OCI-M2 (cell line): ENCODE results near the gene ZSWIM8.
"Not testable (repeated sequence)": the region's sequence is repeated elsewhere in the genome, so short reads cannot be mapped to it uniquely, and the experiment has no call there.

Experiments used
- DNase-seq: peaks from one replicate; lab custom pipeline; 2025; ENCODE audit not compliant: unreplicated experiment; lab: John Stamatoyannopoulos, UW

The ZSWIM8 gene

DNA sequence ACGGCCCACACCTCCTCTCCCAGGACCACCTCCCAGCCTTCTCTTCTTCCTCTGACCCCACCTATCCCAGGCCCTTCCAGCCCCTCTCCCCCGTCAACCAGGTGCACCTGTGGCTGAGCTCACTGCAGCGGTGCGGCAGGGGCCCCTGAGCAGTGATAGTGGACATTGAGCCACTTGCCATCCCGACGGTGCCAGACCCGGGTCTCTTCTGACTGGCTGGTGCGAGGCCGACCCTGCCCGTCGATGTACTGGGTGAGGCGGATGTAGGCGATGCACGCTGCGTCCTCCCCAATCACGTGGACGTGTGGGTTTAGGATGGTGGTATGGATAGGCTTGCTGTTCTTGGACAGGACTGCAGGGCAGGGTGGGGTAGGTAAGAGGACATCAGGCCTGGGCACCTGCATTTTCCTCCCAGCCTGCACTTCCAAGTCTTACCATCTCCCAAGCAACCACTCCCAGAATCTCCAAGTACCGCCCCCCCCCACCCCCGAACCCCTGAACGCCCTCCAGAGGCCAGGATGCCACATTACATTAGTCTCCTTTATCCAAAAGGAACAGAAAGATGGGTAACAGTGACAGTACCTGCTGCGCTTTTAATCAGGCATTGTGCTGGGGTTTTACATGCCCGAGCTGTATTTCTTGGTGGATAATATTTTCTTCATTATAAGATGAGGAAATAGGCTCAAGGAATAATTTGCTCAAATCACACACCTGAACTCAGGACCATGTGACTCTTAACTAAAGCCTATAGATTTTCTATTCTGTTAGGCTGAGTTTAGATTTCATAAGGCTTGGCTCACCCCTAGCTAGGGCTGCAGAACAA lies 29.7 kb downstream of the ZSWIM8 start:
- no peak for DNase-seq

- DNase-seq, result no peak
These were observed 30.3 kb downstream of the ZSWIM8 start for GRCh38 chr10:73815719-73816030.

GRCh38 chr10:73816917-73817729 lies 31.7 kb downstream of the ZSWIM8 start:
- DNase-seq, result no peak

DNA sequence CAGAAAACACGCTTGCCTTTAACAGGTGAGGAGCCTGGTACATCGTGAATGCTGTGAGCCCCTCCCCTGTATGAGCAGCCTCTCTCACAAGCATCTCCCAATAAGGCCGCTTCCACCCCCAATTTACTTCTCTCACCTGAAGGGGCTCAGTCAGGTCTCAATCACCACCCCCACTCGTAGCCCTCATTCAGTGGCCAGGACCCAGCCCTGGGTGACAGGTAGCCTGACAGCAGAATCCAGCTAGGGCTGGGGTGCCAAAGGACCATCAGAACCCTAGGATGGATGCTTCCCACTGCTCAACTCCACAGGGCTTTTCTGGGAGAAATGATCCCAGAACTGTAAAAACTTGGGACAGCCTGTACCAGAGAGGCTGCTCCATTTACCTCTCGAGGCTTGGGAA lies 32.4 kb downstream of the ZSWIM8 start:
- DNase-seq, result no peak

- DNase-seq, result no peak
These were observed 33.0 kb downstream of the ZSWIM8 start for GRCh38 chr10:73818402-73818801.

GRCh38 chr10:73819081-73819480 lies 33.7 kb downstream of the ZSWIM8 start:
- DNase-seq, result no peak

GRCh38 chr10:73819513-73820093 lies 34.2 kb downstream of the ZSWIM8 start:
- no peak for DNase-seq

DNA sequence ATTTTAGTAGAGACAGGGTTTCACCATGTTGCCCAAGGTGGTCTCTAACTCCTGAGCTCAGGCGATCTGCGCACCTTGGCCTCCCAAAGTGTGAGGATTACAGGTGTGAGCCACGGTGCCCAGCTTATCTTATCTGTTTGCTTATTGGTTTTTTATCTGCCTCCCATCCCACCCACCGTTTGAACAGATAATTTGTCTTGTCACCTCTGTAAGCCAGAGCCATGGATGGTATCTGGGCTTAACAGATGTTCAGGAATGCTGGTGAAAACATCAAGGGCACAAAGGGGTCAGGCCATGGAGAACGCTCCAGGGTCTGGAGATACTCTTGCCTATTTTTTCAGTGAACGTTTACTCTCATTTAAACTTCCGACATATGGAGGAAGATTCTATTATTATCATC lies 38.0 kb downstream of the ZSWIM8 start:
- no peak for DNase-seq

DNA sequence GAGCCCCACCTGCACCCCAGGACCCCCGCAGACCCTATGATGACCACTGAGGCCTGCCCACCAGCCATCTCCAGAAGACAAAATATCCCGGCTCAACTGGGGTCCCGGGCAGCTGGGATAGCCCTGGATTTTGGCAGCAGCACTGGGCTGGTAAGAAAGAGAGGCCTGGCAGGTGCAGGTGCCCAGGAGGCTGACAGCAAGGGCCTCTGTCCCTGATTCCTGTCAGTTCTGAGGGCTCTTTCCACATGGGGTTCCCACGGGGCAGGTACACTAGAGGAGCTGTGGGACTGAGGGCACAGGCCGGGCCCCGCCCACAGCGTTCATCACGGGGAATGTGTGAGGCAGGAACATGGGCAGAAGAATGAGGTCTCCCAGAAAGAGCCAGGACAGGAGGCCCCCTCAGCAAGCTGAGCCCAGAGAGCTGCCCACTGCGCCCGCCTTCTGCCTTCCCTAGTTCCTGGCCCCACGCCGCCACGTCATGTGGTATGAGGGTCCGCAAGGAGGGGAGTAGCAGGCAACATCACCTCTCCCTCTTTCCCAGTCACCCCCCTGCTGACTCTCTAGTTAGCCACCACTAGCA lies 38.8 kb downstream of the ZSWIM8 start:
- no peak for DNase-seq

GRCh38 chr10:73827346-73828089 lies 42.1 kb downstream of the ZSWIM8 start:
- DNase-seq, result no peak

DNA sequence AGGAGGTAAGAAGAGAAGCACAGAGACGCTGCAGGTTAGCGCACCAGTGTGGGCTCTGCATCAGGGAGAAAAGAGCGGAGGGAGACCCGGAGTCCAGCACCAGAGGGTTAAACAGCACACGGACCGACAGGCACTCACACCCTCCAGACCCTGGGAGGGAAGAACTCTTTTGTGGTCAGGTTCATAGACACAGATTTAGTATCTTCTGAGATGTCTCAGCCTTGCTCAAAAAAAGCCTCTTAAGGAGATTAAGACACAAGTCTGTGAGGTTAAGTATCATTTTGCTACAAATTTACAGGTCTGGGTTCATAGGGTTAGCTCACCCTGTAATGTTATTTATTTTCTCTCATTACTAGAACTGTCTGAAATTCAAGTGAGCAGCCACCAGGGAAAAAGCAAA lies 42.8 kb downstream of the ZSWIM8 start:
- no peak for DNase-seq

GRCh38 chr10:73829090-73829489 lies 43.7 kb downstream of the ZSWIM8 start:
- DNase-seq, result not testable (repeated sequence)

GRCh38 chr10:73836427-73836980 lies 51.1 kb downstream of the ZSWIM8 start:
- DNase-seq, result no peak

DNA sequence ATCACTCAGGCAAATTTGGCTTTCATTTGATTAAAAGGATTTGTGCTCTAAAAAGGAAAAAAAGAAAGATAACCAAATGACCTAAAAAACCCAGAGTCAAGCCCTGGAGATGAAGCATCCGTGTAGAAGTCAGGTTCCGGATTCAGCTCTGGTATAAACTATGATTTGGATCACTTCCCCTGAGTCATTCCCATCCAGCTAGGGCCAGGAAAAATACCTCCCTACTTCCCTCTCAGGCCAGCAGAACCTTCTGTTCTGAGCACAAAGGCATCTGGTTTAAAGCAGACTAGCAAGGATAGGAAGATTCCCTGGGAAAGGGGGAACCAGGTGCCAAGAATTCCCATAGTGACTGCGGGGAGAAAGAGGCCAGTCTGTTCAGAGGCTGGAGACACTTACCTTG lies 51.7 kb downstream of the ZSWIM8 start:
- DNase-seq, result no peak

DNA sequence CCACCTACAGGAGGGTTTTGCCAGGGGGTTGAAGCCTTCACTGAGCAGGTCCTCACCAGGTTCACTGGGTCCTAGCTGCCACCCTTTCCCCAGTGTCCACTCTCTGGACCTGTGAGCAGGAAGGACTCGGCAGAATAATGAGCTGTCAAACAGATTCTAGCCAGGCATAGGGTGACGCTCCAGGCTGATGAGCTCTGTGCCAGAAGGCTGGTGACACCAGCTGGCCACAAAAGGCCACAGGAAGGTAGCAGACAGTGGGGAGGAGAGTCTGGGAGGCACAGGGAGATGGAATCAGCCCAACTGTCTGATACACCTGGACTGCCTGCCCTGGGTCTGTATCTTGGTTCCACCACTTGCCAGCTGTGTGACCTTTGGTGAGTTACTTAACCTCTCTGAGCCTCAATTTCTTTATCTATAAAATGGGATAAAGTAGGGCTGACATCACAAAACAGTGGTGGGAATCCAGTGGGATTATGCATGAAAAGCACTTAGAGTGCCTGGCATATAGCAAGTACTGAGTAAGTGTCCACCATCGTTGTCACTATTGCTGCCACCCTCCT lies 52.7 kb downstream of the ZSWIM8 start:
- DNase-seq, result no peak

DNA sequence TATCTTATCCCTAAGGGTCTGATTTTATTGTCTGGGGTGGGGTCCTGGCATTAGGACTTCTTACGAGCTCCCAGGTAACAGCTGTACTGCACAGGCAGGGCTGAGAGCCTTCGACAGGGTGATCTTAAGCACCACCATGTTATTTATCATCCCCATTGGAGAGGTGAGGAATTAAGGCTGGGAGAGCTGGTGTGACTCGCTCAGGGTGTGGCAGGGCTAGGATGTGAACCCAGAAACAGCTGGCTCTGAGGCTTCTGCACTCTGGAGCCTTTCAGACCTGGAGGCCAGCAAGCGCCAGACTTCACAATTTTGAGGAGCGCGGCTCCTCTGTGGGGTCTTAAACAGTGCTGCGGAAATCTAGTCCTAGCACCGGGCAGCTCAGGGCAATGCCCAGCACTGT lies 53.4 kb downstream of the ZSWIM8 start:
- no peak for DNase-seq

DNA sequence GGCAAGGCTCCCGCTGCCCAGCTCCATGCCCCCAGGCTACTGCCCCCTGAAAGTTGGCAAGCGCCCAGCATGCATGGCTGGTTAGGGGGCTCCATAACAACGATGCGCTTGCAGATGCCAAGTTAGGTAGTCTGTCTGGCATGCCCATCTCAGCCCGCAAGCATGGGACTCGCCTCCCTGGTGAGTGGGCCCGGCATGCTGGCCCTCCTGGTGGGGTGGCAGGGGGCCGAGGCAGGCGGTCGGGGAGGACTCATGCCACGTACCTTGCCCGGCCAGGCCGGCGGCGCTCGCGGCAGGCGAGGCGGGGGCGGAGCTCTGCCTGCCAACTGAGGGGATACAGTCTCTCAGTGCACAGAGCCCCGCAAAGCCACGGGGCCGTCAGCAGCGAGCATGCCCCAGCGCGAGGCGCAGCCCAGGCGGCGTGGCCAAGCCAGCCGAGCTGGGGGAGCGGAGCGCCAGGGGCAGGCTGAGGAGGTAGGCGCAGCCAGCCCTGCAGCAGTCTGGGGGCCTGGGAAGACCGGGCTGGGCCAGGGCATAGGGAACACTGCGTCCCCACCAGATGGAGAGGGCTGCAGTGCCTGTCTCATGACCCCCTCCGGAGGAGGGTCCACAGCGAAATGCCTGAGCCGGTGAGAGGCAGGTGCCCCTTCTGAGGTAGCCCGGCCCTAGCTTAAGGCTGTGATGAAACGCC lies 54.0 kb downstream of the ZSWIM8 start:
- no peak for DNase-seq

DNA sequence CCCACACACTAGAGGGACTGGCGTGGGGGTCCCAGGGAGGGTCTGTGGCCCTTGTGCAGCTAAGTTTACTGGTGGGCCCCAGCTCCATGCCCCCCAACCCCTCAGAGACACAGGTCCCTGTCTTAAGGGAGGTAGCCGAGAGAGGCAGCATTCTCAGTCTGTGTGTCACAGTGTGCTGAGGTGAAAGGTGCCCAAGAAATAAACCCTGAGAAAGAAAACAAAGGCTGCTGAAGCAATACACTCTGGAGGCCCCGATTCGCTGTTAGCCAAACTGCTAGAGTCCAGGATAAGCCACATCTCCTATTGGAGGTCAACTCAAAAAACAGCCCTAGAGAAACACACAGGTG lies 54.6 kb downstream of the ZSWIM8 start:
- DNase-seq, result no peak

GRCh38 chr10:73840403-73841060 lies 55.1 kb downstream of the ZSWIM8 start:
- no peak for DNase-seq

GRCh38 chr10:73841061-73841421 lies 55.6 kb downstream of the ZSWIM8 start:
- DNase-seq, result no peak
